GM12878 (cell line): ENCODE results near the gene PSG4. TPM values are rescaled to one million over a fixed set of nuclear protein-coding genes. Genes with fewer than 3 reads are reported as not detected.
"Not testable (repeated sequence)": the region's sequence is repeated elsewhere in the genome, so short reads cannot be mapped to it uniquely, and the experiment has no call there.

ENCODE experiments used
- ATAC-seq: fragments of 200-7000 bp; cut with Tn5 transposase; 3 replicates; pipeline ENCODE4 v1.9.1; 2020; ENCODE audit warnings: mild to moderate bottlenecking, moderate library complexity
- BruUV-seq: library from RNA; stranded (reverse); fragments of 400-500 nt; replicated peaks from 2 replicates; lab custom pipeline; 2021; lab: Mats Ljungman, UMichigan
- CTCF ChIA-PET: fragments of 300-600 bp; sonication (Branson Sonifier 250); formaldehyde crosslinking; extraction: SDS; loops from one replicate; lab custom pipeline; 2021; ENCODE audit warnings: inconsistent platforms; lab: Yijun Ruan, JAX
- POLR2A ChIA-PET: fragments of 350-600 bp; formaldehyde crosslinking; extraction: SDS; loops from one replicate; lab custom pipeline; 2021; ENCODE audit warnings: inconsistent platforms; lab: Charles Lee
- RAD21 ChIA-PET: fragments of 300-600 bp; sonication (Branson Sonifier 250); formaldehyde crosslinking; loops from one replicate; lab custom pipeline; 2023; ENCODE audit warnings: antibody characterized with exemption; ENCODE audit not compliant: unreplicated experiment; lab: Charles Lee
- SMC1A ChIA-PET: fragments of 300-600 bp; sonication (Branson Sonifier 250); formaldehyde crosslinking; loops from one replicate; lab custom pipeline; 2023; ENCODE audit not compliant: unreplicated experiment, uncharacterized antibody; lab: Charles Lee
- DNase-seq: peaks from one replicate; pipeline ENCODE4 v3.0.0-alpha.2; 2011; ENCODE audit warnings: low read depth, low spot score
- FAIRE-seq: peaks from 3 replicates; lab custom pipeline; 2011; peaks lifted over from hg19 to GRCh38; lab: Jason Lieb, UNC
- H2AFZ ChIP-seq: 2 replicates; pipeline ENCODE4 v1.6.0; 2011; ENCODE audit warnings: low read depth, low read length, control low read depth; ENCODE audit not compliant: control insufficient read depth
- H3K27ac ChIP-seq: 2 replicates; pipeline ENCODE4 v1.5.1; 2011; ENCODE audit warnings: control low read depth; ENCODE audit not compliant: control insufficient read depth, insufficient read depth
- H3K27me3 ChIP-seq, 2 experiments: replicated peaks in 1 of 2; 2 replicates each; pipeline versions ENCODE4 v1.6.0 to v1.6.1; 2011; ENCODE audit warnings: low read length in 1 of 2; ENCODE audit not compliant: control insufficient read depth in 2 of 2, insufficient read depth in 2 of 2
- H3K36me3 ChIP-seq, 2 experiments: 2 replicates each; pipeline ENCODE4 v1.5.1; 2011; ENCODE audit warnings: low read length in 1 of 2; ENCODE audit not compliant: control insufficient read depth in 2 of 2, insufficient read depth in 2 of 2
- H3K4me1 ChIP-seq: 2 replicates; pipeline ENCODE4 v1.6.1; 2011; ENCODE audit warnings: mild to moderate bottlenecking, low read length, moderate library complexity, mixed read lengths; ENCODE audit not compliant: control insufficient read depth, insufficient read depth
- H3K4me2 ChIP-seq: 2 replicates; pipeline ENCODE4 v1.6.0; 2011; ENCODE audit warnings: control low read depth; ENCODE audit not compliant: control insufficient read depth, insufficient read depth
- H3K4me3 ChIP-seq: fragments of 200-600 bp; sonication (generic); 2 replicates; pipeline ENCODE4 v1.5.1; 2016
- H3K79me2 ChIP-seq: 2 replicates; pipeline ENCODE4 v1.6.0; 2011; ENCODE audit warnings: low read length; ENCODE audit not compliant: control insufficient read depth, insufficient read depth
- H3K9ac ChIP-seq: 2 replicates; pipeline ENCODE4 v1.8.0; 2011; ENCODE audit warnings: low read length, control low read depth, mixed read lengths; ENCODE audit not compliant: control insufficient read depth, insufficient read depth
- H3K9me3 ChIP-seq: replicated peaks from 3 replicates; pipeline ENCODE4 v1.5.1; 2011; ENCODE audit warnings: mild to moderate bottlenecking, low read length; ENCODE audit not compliant: control insufficient read depth, insufficient read depth
- H4K20me1 ChIP-seq: 2 replicates; pipeline ENCODE4 v1.6.0; 2011; ENCODE audit not compliant: control insufficient read depth, insufficient read depth
- WGBS: methylation state at CpG from one replicate; pipeline ENCODE4 v1.1.6; 2016; ENCODE audit warnings: low lambda C conversion rate; ENCODE audit not compliant: insufficient replicate concordance, insufficient coverage; ENCODE audit errors: missing lambda C conversion rate; 5-methylcytosine and 5-hydroxymethylcytosine counted together
- in situ Hi-C: fragments of 300-500 bp; cut with MboI; formaldehyde crosslinking; loops from 9 replicates; pipeline ENCODE4 v1.14.3; 2018; ENCODE audit warnings: mixed read lengths
- intact Hi-C: fragments of 100-400 bp; cut with micrococcal nuclease; formaldehyde crosslinking; loops from one replicate; pipeline ENCODE4 v1.14.2; 2022; ENCODE audit not compliant: unreplicated experiment
- polyA plus RNA-seq, 11 experiments: library from polyadenylated mRNA; depleted of rRNA in 4 of 11; unstranded in 6 of 11; stranded (reverse) in 5 of 11; fragments of >200 nt; fragmentation: Nextera tagmentation in 4 of 11; fragmentation: Illumina TruSeq in 1 of 11; extraction: Ambion mirVana in 4 of 11; extraction: Trizol in 1 of 11; gene quantifications; 1 replicate in 1 of 11; 2 replicates in 10 of 11; pipeline versions ENCODE4 v1.2.1 to v1.2.3, GENCODE V29; 2011 to 2016; ENCODE audit warnings: inconsistent platforms in 2 of 11, missing spikeins in 2 of 11, low read depth in 1 of 11
- total RNA-seq, 4 experiments: library from RNA; depleted of rRNA in 3 of 4; stranded (reverse); fragments of >200 nt in 3 of 4; fragmentation: Illumina TruSeq in 1 of 4; extraction: Trizol in 1 of 4; gene quantifications; 2 replicates each; pipeline versions ENCODE4 v1.2.1 to v1.2.3, GENCODE V29; 2013 to 2021

The PSG4 gene
- total and polyA plus RNA-seq, 10 of the 15 experiments (the other 5 are each of a cell fraction or from before 2014, with no cell fraction given): not detected

DNA sequence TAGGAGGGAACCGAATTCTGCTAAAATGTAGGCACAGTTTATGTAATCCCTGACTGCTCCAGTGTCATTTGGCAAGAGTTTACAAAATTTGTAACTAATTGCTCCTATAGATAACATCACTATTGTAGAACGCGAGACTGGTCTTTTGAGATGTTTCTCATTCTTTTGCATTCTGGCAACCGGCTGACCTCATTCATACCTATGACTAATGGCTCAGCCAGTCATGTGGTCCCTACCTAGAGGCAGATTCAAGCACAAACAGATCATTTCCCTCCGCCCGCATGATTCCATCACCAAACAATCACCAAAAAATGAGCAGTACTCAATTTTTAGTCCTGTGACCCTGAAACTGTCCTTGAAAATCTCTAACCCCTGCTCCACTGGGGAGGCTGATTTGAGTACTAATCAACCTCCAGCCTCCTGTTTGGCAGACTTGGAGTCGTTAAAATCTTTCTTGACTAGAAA, 4.1 kb downstream of the PSG4 start:
- H3K9ac ChIP-seq, H3K27me3 ChIP-seq, H3K4me2 ChIP-seq, POLR2A ChIA-PET, SMC1A ChIA-PET, H3K36me3 ChIP-seq, DNase-seq, H3K4me3 ChIP-seq, FAIRE-seq, H3K27ac ChIP-seq, RAD21 ChIA-PET, H2AFZ ChIP-seq, H3K4me1 ChIP-seq, H3K9me3 ChIP-seq, ATAC-seq, CTCF ChIA-PET, H3K79me2 ChIP-seq, H4K20me1 ChIP-seq, BruUV-seq, in situ Hi-C loops, intact Hi-C loops: not testable (repeated sequence)
- 27% methylated on average over 7 of the region's 7 CpGs for WGBS

DNA sequence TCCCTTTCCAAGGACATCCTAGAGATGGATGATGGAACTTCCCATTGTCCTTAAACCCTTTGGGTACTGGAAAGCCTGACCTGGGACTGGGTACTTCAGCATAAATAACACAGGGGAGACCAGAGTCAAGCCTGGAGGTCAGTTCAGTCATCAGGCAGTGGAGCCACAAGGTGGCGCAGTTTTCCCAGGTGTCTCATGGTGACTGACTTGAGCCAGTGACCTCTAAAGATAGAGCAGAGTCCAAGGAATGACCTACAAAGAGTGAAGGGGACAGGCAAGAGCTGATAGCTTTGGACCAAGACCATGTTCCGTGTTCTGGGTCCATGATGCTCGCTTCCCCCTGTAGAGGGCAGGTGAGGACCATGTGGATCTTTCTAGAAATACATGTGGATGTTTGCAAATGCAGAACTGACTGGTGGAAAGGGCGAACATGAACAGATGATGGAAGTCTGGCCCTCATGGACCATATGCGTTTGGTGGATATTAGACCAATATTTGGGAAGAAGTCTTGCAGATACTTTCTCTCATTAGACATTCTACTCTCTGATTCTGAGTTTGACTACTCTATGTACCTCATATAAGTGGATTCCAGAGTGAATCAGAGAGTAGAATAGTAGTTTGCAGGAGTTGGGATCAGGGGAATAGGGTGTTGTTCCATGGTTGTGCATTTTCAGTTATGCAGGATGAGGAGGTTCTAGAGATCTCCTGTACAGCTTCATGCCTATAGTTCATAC, 6.6 kb downstream of the PSG4 start:
- SMC1A ChIA-PET, H3K27ac ChIP-seq, DNase-seq, FAIRE-seq, H3K4me3 ChIP-seq, CTCF ChIA-PET, H2AFZ ChIP-seq, H3K9me3 ChIP-seq, intact Hi-C loops, H4K20me1 ChIP-seq, H3K79me2 ChIP-seq, BruUV-seq, H3K4me1 ChIP-seq, H3K4me2 ChIP-seq, POLR2A ChIA-PET, RAD21 ChIA-PET, H3K9ac ChIP-seq, H3K36me3 ChIP-seq, in situ Hi-C loops, H3K27me3 ChIP-seq, ATAC-seq: not testable (repeated sequence)
- 10% methylated on average over 5 of the region's 5 CpGs for WGBS

DNA sequence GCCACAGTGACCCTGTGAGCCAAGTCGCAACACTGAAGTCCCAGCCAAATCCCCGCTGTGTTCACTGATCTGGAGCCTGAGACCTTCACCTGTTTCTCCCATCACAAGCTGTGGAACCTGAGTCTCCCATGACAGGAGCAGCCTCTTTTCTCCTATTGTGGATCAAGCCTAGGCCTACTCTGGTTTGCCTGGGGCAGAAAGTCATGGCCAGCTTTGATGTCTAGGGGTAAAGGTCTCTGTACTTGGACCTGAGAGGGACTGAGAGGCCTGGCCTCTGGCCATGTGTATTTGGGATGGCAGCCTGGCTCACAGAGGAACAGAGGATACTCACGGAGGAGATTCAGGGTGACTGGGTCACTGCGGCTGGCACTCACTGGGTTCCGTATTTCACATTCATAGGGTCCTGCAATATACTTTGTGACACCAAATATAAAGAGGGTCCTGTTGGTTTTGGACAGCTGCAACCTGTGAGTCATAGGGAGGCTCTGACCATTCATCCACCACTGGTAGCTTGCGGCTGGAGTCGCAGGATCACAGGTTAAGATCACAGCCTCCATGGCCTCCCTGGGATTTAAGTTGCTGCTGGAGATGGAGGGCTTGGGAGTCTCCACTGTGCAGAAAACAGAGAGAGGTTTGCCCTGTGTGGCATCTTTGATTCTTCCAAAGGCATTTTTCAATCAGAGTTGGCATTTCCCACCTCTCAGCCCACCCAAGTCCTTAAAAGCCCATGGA, 7.6 kb downstream of the PSG4 start:
- H3K4me3 ChIP-seq, H3K4me2 ChIP-seq, BruUV-seq, H3K9me3 ChIP-seq, DNase-seq, H2AFZ ChIP-seq, ATAC-seq, RAD21 ChIA-PET, H3K27ac ChIP-seq, intact Hi-C loops, in situ Hi-C loops, H3K4me1 ChIP-seq, FAIRE-seq, SMC1A ChIA-PET, H4K20me1 ChIP-seq, POLR2A ChIA-PET, H3K36me3 ChIP-seq, H3K79me2 ChIP-seq, H3K9ac ChIP-seq, H3K27me3 ChIP-seq, CTCF ChIA-PET: not testable (repeated sequence)
- WGBS: 46% methylated on average over 4 of the region's 7 CpGs

DNA sequence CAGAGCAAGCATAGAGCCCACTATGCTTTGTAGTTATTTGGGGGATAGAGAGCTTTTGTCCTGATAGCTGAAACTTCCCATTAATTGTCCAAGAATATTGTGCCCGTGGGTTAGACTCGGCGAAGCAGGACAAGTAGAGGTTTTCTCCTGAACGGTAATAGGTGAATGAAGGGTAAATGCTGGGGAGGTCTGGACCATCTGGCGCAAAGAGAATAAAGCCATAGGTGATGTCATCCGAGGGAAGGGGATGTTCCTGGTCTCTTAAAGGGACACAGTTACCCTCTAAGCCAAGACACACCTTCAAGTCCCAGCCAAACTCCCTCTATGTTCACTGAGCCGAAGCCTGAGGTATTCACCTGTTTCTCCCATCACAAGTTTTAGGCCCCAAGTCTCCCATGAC, 11.0 kb downstream of the PSG4 start:
- ATAC-seq, intact Hi-C loops, H3K4me1 ChIP-seq, CTCF ChIA-PET, H3K27ac ChIP-seq, POLR2A ChIA-PET, FAIRE-seq, in situ Hi-C loops, H3K4me3 ChIP-seq, DNase-seq, H3K79me2 ChIP-seq, H4K20me1 ChIP-seq, RAD21 ChIA-PET, H3K27me3 ChIP-seq, H3K9me3 ChIP-seq, BruUV-seq, SMC1A ChIA-PET, H3K4me2 ChIP-seq, H3K9ac ChIP-seq, H3K36me3 ChIP-seq, H2AFZ ChIP-seq: not testable (repeated sequence)
- 30% methylated on average over 7 of the region's 7 CpGs for WGBS
